T-helper 2 cell treated with Interferon-gamma antibody and Interleukin-4, amounts not matched to agents 100 ng/mL and 5 ng/mL, for 36 hours (primary cell): ENCODE measurements around the gene FANCF. TPM values are rescaled to one million over a fixed set of nuclear protein-coding genes. Genes with fewer than 3 reads are reported as not detected.

Source experiments
- intact Hi-C: fragments of 100-400 bp; cut with micrococcal nuclease; formaldehyde crosslinking; loops from one replicate; pipeline ENCODE4 v1.15.1; 2023
- total RNA-seq: library from RNA; stranded (reverse); gene quantifications from 2 replicates; pipeline ENCODE4 v1.2.3, GENCODE V29; 2022

FANCF gene
- total RNA-seq, 1 donor from 2014 or later = 18.7 TPM

- intact Hi-C loops = no loop called here
Measured at GRCh38 chr11:22626573-22627239, 1.1 kb upstream of the FANCF start.

- intact Hi-C loops = loop anchor here (1.0 kb wide), 1 partner anchor 204 kb away; the partner anchor contains the start of gene SVIP
Measured at GRCh38 chr11:22624742-22625447, 728 bp downstream of the FANCF start.

- intact Hi-C loops = no loop called here
Measured at GRCh38 chr11:22617868-22618267, 7.8 kb downstream of the FANCF start.

GRCh38 chr11:22603933-22604332 lies 21.7 kb downstream of the FANCF start:
- intact Hi-C loops = no loop called here

- intact Hi-C loops = no loop called here
Measured at GRCh38 chr11:22602504-22602903, 23.1 kb downstream of the FANCF start.

- intact Hi-C loops = no loop called here
Measured at GRCh38 chr11:22599458-22599857, 26.2 kb downstream of the FANCF start.

- intact Hi-C loops = no loop called here
Measured at GRCh38 chr11:22597062-22597461, 28.6 kb downstream of the FANCF start.

- intact Hi-C loops = no loop called here
Measured at GRCh38 chr11:22584976-22585375, 40.6 kb downstream of the FANCF start.

GRCh38 chr11:22583963-22584492 lies 41.6 kb downstream of the FANCF start:
- intact Hi-C loops = no loop called here

GRCh38 chr11:22582151-22582410 lies 43.5 kb downstream of the FANCF start:
- intact Hi-C loops = no loop called here

- intact Hi-C loops = no loop called here
Measured at GRCh38 chr11:22581354-22582150, 44.1 kb downstream of the FANCF start.

GRCh38 chr11:22577854-22578253 lies 47.8 kb downstream of the FANCF start:
- intact Hi-C loops = no loop called here

Other genes with a start within 250 kb of the FANCF start
- 1.7 and 2.0 TPM in 2 replicates for gene GAS2, start 40.8 kb upstream of the FANCF start, total RNA-seq
- gene SVIP, start 204.0 kb upstream of the FANCF start, total RNA-seq = 30.1 and 35.8 TPM in 2 replicates
- gene CCDC179, start 234.7 kb upstream of the FANCF start, total RNA-seq = not detected in 2 replicates